NK-92 treated with Interleukin-12 subunit alpha and Interleukin-12 subunit beta, amount 100 ng/mL, for 24 hours (cell line): ENCODE data around the gene SEMA3C.

Source experiments
- DNase-seq: peaks from one replicate; lab custom pipeline; 2025; lab: John Stamatoyannopoulos, UW

SEMA3C gene

DNA sequence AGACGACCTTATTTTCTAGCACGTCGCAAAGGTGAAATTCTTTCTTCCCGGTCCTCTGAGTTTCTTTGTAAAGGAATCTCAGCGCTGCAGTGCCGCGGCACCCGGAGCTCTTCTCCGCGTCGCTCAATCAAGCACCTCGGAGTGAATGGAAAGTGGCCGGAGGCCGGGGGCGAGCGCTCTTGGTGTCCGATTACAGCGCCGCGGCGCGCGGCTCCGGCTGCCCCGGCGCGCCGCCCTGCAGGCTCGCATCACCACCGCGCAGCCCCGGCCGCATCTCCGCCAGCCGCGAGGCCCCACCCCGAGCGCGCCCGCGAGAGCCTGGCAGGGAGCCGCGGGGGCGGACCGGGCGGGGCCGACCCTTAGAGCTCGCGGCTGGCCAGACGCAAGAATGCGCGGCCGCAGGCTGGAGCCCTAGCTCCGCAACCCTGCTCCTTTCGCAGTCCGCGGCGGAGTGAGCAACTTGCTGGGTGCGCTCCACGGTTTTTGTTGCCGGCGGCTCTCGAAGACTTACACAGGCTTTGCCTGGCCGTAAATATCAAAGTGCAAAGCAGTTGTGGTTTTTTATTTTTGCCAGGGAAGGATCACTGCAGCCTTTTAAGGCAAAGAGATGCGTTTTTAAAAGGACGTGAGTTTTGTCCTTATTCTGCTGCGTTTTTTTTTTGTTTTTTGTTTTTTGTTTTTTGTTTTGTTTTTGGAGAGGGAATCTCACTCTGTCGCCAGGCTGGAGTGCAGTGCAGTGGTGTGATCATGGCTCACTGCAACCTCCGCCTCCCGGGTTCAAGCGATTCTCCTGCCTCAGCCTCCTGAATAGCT lies at the start of gene SEMA3C:
TSS of gene SEMA3C (minus strand) at position 143 of the 813 bp plus-strand sequence. CDS start 2,270 bp downstream, outside the sequence.
- DNase-seq: no peak

DNA sequence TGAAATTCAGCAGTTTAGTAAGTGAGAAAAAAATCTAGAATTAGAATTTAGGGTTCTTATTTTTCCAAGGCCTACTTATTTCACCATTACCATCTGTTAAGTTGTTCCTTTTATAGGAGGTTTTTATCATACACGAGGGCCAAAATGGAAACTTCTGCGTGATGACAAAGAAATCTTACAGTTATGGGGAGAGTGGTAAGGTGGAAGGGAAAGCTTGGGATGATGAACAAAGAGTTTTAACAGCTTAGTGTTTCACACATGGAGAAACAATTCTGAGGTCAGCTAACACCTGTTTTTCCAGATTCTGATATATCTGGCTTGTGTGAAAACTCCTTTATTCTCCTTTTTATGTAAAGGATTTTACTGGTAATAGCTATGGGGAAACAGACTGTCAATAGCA lies 49.8 kb upstream of the SEMA3C start:
- DNase-seq: no peak

GRCh38 chr7:80967917-80968297 lies 49.1 kb upstream of the SEMA3C start:
- DNase-seq: no peak

GRCh38 chr7:80967071-80967916 lies 48.4 kb upstream of the SEMA3C start:
- no peak for DNase-seq

DNA sequence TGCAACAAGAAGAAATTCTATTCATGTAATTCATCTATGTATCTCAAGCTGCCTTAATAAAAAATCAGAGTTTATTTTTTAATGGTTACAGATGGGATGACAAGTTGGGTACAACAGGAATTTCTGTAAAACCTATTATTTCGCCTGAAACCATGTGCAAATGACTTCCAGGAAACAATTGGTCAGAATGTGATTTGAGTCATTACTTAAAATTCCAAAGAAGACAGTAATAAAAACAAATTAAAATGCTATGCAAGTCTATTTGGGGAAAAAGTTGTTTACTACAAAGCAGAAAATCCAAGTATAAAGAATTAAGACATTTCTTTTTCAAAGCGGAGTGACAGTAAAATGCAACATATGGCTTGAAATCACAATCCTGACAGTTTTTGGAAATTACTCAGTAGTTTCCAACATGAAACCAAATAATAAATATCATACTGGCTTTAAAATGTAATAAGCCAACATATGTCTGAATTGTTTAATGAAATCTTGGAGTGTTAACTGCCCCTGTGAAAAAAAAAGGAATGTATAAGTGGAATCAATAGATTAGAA lies 41.5 kb upstream of the SEMA3C start:
- no peak for DNase-seq

DNA sequence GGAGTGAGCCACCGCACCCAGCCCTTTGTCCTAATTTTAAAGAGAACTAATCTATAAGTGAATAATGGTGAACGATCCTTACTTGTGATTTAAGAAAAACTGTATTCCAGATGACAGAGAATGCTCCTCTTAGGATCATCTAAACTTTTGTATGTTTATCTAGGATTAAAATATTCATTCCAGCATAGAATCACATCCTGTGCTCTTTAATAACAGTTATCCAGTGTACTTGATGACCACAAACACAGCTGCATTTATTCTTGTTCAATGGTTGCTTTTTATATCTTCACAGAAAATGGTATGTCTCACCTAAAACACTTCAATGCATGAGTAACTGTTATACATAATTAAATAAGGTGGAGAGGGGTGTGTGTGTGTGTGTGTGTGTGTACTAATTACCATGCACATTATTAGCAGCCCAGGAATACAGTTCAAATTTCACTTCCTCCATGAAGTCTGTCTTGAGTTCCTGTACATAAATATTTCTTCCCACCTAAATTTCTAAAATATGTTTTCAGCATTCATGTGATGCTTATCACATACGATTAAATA lies 38.5 kb upstream of the SEMA3C start:
- DNase-seq: no peak

- DNase-seq: no peak
These were observed 35.3 kb upstream of the SEMA3C start for GRCh38 chr7:80954191-80954590.

DNA sequence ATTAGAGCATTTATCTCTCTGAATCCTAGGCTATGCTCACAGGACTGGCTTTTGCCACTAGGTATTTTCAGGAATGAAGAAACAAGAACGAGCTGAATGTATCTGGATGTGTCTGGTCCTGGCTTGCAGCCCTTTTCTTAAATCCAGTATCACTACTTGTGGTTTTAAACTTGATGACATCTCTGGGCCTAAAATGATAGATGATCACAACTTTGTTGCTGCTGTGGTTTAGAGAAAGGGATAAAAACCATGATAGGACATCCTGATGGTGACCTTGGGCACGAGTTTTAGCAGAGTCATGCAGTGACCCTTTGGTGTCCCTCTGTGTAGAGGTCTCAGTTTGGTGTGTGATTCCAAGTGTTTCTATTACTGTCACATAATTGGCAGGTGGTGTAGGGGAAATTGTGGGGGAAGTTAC lies 31.7 kb upstream of the SEMA3C start:
- no peak for DNase-seq

- no peak for DNase-seq
These were observed 30.6 kb upstream of the SEMA3C start for GRCh38 chr7:80949449-80949848.

GRCh38 chr7:80946858-80947257 lies 28.0 kb upstream of the SEMA3C start:
- no peak for DNase-seq

- no peak for DNase-seq
These were observed 27.1 kb upstream of the SEMA3C start for GRCh38 chr7:80945976-80946375.

- DNase-seq: no peak
These were observed 24.5 kb upstream of the SEMA3C start for GRCh38 chr7:80943342-80943741.

DNA sequence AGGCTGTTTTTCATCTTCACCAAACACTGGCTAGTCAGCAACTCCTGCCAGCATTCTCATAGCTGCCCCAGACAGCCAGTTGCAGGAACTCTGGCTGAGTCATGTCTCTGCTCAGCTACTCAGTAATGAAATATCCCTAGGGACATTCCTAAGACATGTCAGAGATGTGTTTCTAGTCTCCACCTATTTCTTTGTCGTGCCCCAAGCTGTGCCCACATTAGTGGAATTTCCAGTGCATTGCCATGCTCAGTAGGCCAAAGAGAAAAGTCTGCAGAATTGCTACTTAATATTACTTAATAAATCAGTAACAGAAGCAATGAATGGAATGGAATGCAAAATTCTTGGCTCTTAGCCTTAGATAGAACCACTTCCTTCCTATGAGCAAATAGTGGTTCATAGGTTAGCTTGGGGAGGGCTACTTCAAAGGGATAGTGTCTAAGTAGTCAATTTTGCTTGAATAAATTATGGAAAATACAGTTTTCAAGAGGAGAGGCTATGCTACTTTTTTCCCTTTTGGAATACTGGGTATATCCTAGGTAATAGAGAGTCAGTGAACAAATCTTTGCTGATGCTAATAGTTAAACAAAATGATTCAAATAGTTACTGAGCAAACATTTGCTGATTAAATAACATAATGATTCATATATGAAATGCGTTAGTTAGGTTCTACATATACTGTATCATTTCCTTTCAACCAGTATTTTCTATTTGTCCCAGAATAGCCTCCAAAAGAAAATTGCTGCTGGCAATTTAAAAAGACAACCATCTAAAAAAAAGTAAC lies 23.6 kb upstream of the SEMA3C start:
- no peak for DNase-seq

DNA sequence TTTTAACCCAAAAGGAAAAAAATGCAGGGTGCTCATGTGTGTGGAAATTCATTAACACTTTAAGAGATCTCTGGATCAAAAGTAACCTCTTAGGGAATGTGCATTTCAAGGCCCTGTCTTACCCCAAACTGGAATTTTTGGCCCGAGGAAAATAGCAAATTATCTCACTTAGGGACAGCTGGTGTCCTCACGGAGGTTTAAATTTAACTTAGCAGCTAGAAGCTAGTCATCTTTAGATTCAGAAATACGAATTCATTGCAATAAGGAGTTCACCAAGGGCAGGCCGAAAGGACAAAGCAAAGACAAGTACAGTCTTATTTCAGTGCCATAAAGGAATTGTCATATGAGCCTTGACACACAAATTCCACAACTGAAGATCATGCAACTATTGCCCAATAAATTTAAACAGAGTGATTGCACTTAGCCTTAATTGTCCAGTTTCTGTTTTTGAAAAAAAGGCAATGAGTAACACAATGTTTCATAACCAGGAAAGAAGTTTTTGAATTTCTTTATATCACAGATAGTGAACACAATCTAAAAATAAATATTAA lies 22.4 kb upstream of the SEMA3C start:
- no peak for DNase-seq

GRCh38 chr7:80940539-80941207 lies 21.8 kb upstream of the SEMA3C start:
- DNase-seq: no peak

GRCh38 chr7:80937336-80937735 lies 18.5 kb upstream of the SEMA3C start:
- DNase-seq: no peak

GRCh38 chr7:80935991-80936780 lies 17.3 kb upstream of the SEMA3C start:
- DNase-seq: no peak

GRCh38 chr7:80934321-80934720 lies 15.5 kb upstream of the SEMA3C start:
- no peak for DNase-seq

DNA sequence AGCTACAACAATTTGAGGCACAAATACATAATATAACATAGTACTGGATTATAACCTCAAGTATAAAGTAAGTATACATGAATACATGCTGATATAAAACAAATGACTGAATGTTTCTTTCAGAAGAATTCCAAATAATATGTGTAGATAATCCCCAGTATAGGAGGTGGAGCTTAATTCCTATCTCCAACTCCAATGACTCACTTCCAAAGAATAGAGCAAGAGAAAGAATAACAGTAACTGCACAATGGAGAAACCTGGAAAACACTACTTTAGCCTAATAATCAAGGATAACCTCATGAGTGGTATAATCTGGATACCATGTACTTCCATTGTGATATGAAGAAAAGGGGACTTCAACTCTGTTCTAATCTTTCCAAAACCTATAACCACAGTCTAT lies 13.7 kb upstream of the SEMA3C start:
- DNase-seq: no peak

DNA sequence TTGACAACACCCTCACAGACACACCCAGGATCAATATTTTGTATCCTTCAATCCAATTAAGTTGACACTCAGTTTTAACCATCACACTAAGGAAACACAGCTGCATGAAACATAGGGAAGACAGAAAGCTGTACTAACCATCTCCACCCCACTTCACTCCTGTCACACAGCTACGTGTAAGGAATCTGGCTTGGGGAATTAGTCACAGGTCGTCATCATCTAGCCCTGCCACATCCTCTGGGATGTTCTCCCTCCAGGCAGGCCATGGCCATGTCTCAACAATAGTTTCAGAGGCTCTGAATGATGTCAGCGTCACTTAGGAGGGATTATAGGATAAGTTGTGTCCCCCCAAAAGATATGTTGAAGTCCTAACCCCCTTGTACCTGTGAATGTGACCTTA lies 10.8 kb upstream of the SEMA3C start:
- no peak for DNase-seq
